GM12892 (cell line): ENCODE results near the gene USP53.

ENCODE experiments used
- POLR2A ChIP-seq: IDR thresholded peaks from 2 replicates; pipeline ENCODE4 v1.6.1; 2011; ENCODE audit warnings: low read depth, low read length, control low read depth
- TAF1 ChIP-seq: IDR thresholded peaks from 2 replicates; pipeline ENCODE4 v1.6.1; 2011; ENCODE audit warnings: low read depth, mild to moderate bottlenecking, control low read depth, low read length, borderline replicate concordance

- TF ChIP-seq POLR2A (no peak), TAF1 (no peak)
These were observed 5.5 kb upstream of the USP53 start for GRCh38 chr4:119207051-119207450.
